Measurements from ENCODE around the gene PIK3CB. TPM values are rescaled to one million over a fixed set of nuclear protein-coding genes. Genes with fewer than 3 reads are reported as not detected.

Gene PIK3CB
- total RNA-seq, 2 donors from 2014 or later = 51.4 to 53.0 TPM

DNA sequence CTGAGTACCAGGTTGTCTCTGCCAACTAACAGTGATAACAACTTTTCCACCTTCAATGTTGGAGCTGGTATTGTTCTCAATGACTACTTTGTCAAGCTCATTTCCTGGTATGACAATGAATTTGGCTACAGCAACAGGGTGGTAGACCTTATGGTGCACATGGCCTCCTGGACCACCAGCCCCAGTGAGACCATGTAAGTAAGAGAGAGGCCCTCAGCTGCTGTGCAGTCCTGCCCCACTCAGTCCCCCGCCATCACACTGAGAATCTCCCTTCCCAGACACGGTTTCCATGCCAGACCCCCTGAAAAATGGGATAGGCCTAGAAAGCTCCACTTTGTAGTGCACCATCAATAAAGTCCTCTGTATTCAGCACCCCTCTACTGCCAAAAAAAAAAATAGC is 56.1 kb downstream of the PIK3CB start:
- Mint-ChIP-seq H3K9me3 (peaks cover 4% of the 10 kb centered on the region), H3K4me3 (no peak overlapping the region), H3K27me3 (ENCODE audit: insufficient read depth) (no peaks in the 10 kb centered on the region), H3K27ac (no peak overlapping the region), H3K4me1 (peaks cover 16% of the 10 kb centered on the region), H3K36me3 (ENCODE audit: low read depth) (peaks cover 38% of the 10 kb centered on the region)
- Histone ChIP-seq H3K9ac (ENCODE audit: extremely low read depth, low read length, poor library complexity, severe bottlenecking) (no peak overlapping the region), H3K27me3 (ENCODE audit: control insufficient read depth, insufficient read depth, low read length, poor library complexity, severe bottlenecking) (no peaks in the 10 kb centered on the region), H3K9me3 (ENCODE audit: control insufficient read depth, low read length) (peaks cover 5% of the 10 kb centered on the region), H3K27ac (ENCODE audit: low read depth, low read length) (no peak overlapping the region), H3K4me1 (ENCODE audit: control insufficient read depth, insufficient read depth, low read length) (no peaks in the 10 kb centered on the region), H3K4me3 (ENCODE audit: low read length) (no peak overlapping the region), H3K36me3 (ENCODE audit: control insufficient read depth, insufficient read depth, low read length) (peaks cover 65% of the 10 kb centered on the region)
- TF ChIP-seq, protein P1, sequence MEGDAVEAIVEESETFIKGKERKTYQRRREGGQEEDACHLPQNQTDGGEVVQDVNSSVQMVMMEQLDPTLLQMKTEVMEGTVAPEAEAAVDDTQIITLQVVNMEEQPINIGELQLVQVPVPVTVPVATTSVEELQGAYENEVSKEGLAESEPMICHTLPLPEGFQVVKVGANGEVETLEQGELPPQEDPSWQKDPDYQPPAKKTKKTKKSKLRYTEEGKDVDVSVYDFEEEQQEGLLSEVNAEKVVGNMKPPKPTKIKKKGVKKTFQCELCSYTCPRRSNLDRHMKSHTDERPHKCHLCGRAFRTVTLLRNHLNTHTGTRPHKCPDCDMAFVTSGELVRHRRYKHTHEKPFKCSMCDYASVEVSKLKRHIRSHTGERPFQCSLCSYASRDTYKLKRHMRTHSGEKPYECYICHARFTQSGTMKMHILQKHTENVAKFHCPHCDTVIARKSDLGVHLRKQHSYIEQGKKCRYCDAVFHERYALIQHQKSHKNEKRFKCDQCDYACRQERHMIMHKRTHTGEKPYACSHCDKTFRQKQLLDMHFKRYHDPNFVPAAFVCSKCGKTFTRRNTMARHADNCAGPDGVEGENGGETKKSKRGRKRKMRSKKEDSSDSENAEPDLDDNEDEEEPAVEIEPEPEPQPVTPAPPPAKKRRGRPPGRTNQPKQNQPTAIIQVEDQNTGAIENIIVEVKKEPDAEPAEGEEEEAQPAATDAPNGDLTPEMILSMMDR (conservative IDR thresholded peaks at IDR 0.05) = no peak
- WGBS, 2 experiments (ENCODE audit: insufficient coverage in 1 of 2, insufficient read length in 1 of 2) = 100% methylated on average over 1 to 2 of the region's 2 CpGs
- no peak for DNase-seq

GRCh38 chr3:138776961-138777360 is 57.8 kb downstream of the PIK3CB start:
- no peaks in the 10 kb centered on the region for H3K27me3 Mint-ChIP-seq (ENCODE audit: insufficient read depth)
- peaks cover 16% of the 10 kb centered on the region for H3K4me1 Mint-ChIP-seq
- Histone ChIP-seq H3K27me3 (ENCODE audit: control insufficient read depth, insufficient read depth, low read length, poor library complexity, severe bottlenecking) (no peaks in the 10 kb centered on the region), H3K4me1 (ENCODE audit: control insufficient read depth, insufficient read depth, low read length) (no peaks in the 10 kb centered on the region), H3K36me3 (ENCODE audit: control insufficient read depth, insufficient read depth, low read length) (peaks cover 63% of the 10 kb centered on the region), H3K4me3 (ENCODE audit: low read length) (no peak overlapping the region), H3K9ac (ENCODE audit: extremely low read depth, low read length, poor library complexity, severe bottlenecking) (no peak overlapping the region), H3K9me3 (ENCODE audit: control insufficient read depth, low read length) (peaks cover 21% of the 10 kb centered on the region), H3K27ac (ENCODE audit: low read depth, low read length) (no peak overlapping the region)
- DNase-seq = no peak
- TF ChIP-seq, protein P1 (conservative IDR thresholded peaks at IDR 0.05) = no peak
- H3K4me3 Mint-ChIP-seq = no peak overlapping the region
- peak overlapping the region; percentile 18 for H3K27ac Mint-ChIP-seq
- H3K36me3 Mint-ChIP-seq (ENCODE audit: low read depth) = peaks cover 30% of the 10 kb centered on the region
- peaks cover 3% of the 10 kb centered on the region for H3K9me3 Mint-ChIP-seq
- WGBS, 2 experiments (ENCODE audit: insufficient coverage in 1 of 2, insufficient read length in 1 of 2) = 87 to 95% methylated on average over 2 of the region's 2 CpGs

DNA sequence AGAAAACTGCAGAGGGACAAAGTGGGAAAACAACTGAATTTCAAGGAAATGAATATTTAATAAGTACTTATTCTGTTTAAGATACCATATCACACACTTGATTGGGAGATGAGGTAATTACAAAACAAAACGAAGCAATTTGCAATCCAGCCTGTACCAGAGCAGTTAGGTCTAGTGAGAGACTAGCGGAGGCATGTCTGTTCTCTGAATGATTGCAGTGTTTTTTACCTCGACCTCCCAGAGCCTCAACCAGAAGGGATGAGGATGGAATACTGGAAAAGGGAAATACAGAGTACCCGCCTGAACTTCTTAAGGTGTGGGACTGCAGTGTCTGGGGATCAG is 59.5 kb downstream of the PIK3CB start:
- Histone ChIP-seq H3K4me3 (ENCODE audit: low read length) (no peak overlapping the region), H3K27ac (ENCODE audit: low read depth, low read length) (no peak overlapping the region), H3K36me3 (ENCODE audit: control insufficient read depth, insufficient read depth, low read length) (peaks cover 58% of the 10 kb centered on the region), H3K27me3 (ENCODE audit: control insufficient read depth, insufficient read depth, low read length, poor library complexity, severe bottlenecking) (no peaks in the 10 kb centered on the region), H3K9me3 (ENCODE audit: control insufficient read depth, low read length) (peaks cover 38% of the 10 kb centered on the region), H3K9ac (ENCODE audit: extremely low read depth, low read length, poor library complexity, severe bottlenecking) (no peak overlapping the region), H3K4me1 (ENCODE audit: control insufficient read depth, insufficient read depth, low read length) (no peaks in the 10 kb centered on the region)
- Mint-ChIP-seq H3K27me3 (ENCODE audit: insufficient read depth) (no peaks in the 10 kb centered on the region), H3K36me3 (ENCODE audit: low read depth) (peaks cover 35% of the 10 kb centered on the region), H3K4me3 (no peak overlapping the region), H3K9me3 (peaks cover 12% of the 10 kb centered on the region), H3K27ac (peak overlapping the region; percentile 2), H3K4me1 (peaks cover 16% of the 10 kb centered on the region)
- DNase-seq = no peak
- WGBS, 2 experiments (ENCODE audit: insufficient coverage in 1 of 2, insufficient read length in 1 of 2) = 97% methylated on average over 4 of the region's 4 CpGs
- TF ChIP-seq, protein P1 (conservative IDR thresholded peaks at IDR 0.05) = no peak

Measured in endodermal cell (in vitro differentiated cells).